ENCODE data around the gene CRTC3.
"Not testable (repeated sequence)": the region's sequence is repeated elsewhere in the genome, so short reads cannot be mapped to it uniquely, and the experiment has no call there.

Gene CRTC3

DNA sequence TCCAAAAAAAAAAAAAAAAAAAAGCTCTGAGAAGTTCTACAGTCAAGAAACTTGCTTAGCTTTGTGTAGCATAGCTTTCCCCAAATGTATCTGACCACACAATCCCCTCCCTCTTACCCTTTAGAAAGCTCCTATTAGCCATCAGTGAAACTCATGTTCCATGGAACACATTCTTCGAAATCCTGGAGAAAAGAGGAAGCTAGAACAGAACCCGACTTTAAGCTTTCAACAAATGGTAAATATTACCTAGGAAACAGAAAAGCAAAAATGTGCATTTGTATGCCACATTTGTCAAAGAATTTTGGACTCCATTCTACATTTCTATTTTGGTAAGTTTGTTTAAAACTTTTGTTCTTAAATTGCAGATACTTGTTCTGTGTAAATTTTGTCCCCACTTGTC lies 17.4 kb upstream of the CRTC3 start:
- Histone ChIP-seq H3K27ac (peak overlapping the region in 2 of 11 experiments; percentile 1 to 29; a peak in 2 of 22 replicates), H3K9ac (no peak overlapping the region), H3K36me3 (peaks cover 0 to 44% (median 10%) of the 10 kb centered on the region in 11 experiments; a peak in 13 of 22 replicates), H3K27me3 (no peaks in the 10 kb centered on the region), H3K4me2 (peak overlapping the region in 2 of 11 experiments; percentile 72 to 79; a peak in 4 of 22 replicates), H3K4me3 (no peak overlapping the region), H3K9me3 (replicated peaks in 1 of 11) (peaks cover 0 to 39% (median 33%) of the 10 kb centered on the region in 11 experiments; a peak in 18 of 22 replicates), H3K4me1 (peaks cover 5 to 53% (median 11%) of the 10 kb centered on the region in 10 experiments; a peak in 18 of 20 replicates), H4K20me1 (no peaks in the 10 kb centered on the region)
- no peak for TF ChIP-seq Cebpa-rat (IDR thresholded peaks at IDR 0.05)

GRCh38 chr15:90512981-90513380 lies 16.7 kb upstream of the CRTC3 start:
- H3K27ac ChIP-seq = peak overlapping the region in 1 of 11 experiments; percentile 29; a peak in 2 of 22 replicates
- H3K4me2 ChIP-seq = peak overlapping the region in 3 of 11 experiments; percentile 24 to 79 (median 72); a peak in 6 of 22 replicates
- TF ChIP-seq Cebpa-rat (IDR thresholded peaks at IDR 0.05) = no peak
- H3K36me3 ChIP-seq = peaks cover 0 to 37% (median 10%) of the 10 kb centered on the region in 11 experiments; a peak in 12 of 22 replicates
- H3K4me1 ChIP-seq = peaks cover 5 to 53% (median 11%) of the 10 kb centered on the region in 10 experiments; a peak in 18 of 20 replicates
- H3K4me3 ChIP-seq = no peak overlapping the region
- no peaks in the 10 kb centered on the region for H3K27me3 ChIP-seq
- H3K9me3 ChIP-seq (replicated peaks in 1 of 11) = peaks cover 0 to 39% (median 33%) of the 10 kb centered on the region in 11 experiments; a peak in 18 of 22 replicates
- H4K20me1 ChIP-seq = no peaks in the 10 kb centered on the region
- H3K9ac ChIP-seq = no peak overlapping the region

DNA sequence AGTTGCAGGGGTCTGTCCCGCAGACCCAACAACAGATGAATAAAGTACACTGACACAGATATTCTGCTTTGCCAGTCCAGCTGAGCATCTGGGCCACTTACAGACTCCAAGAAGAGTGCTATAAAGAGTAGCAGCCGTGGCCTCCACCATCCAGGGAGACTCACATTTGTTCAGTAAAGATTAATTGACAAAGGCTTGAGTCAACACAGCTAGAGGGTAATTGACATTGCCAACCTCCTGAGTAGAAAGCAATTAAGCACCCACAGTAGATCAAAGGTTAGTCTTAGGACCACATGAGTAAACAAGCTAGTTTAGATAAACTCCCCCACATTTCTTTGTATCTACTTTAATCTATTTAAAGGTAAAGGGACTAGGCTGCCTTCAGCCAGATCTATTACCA lies 16.3 kb upstream of the CRTC3 start:
- Histone ChIP-seq H3K9ac (no peak overlapping the region), H3K4me1 (peaks cover 5 to 53% (median 11%) of the 10 kb centered on the region in 10 experiments; a peak in 18 of 20 replicates), H3K4me2 (peak overlapping the region in 2 of 11 experiments; percentile 72 to 79; a peak in 4 of 22 replicates), H3K27me3 (no peaks in the 10 kb centered on the region), H3K9me3 (replicated peaks in 1 of 11) (peaks cover 0 to 39% (median 33%) of the 10 kb centered on the region in 11 experiments; a peak in 18 of 22 replicates), H3K36me3 (peaks cover 0 to 34% (median 10%) of the 10 kb centered on the region in 11 experiments; a peak in 12 of 22 replicates), H4K20me1 (no peaks in the 10 kb centered on the region), H3K4me3 (no peak overlapping the region), H3K27ac (peak overlapping the region in 2 of 11 experiments; percentile 23 to 39; a peak in 2 of 22 replicates)
- no peak for TF ChIP-seq Cebpa-rat (IDR thresholded peaks at IDR 0.05)

- H3K27me3 ChIP-seq, H3K27ac ChIP-seq, H3K4me3 ChIP-seq, H3K9ac ChIP-seq, H4K20me1 ChIP-seq: not testable (repeated sequence)
- Histone ChIP-seq H3K36me3 (peaks cover 0 to 30% (median 10%) of the 10 kb centered on the region in 11 experiments; a peak in 12 of 22 replicates), H3K9me3 (replicated peaks in 1 of 11) (peaks cover 0 to 39% (median 33%) of the 10 kb centered on the region in 11 experiments; a peak in 18 of 22 replicates), H3K4me2 (peak overlapping the region in 2 of 11 experiments; percentile 72 to 79; a peak in 3 of 22 replicates), H3K4me1 (peaks cover 5 to 53% (median 11%) of the 10 kb centered on the region in 10 experiments; a peak in 18 of 20 replicates)
Observed at GRCh38 chr15:90513893-90514292, 15.8 kb upstream of the CRTC3 start.

- Histone ChIP-seq H3K4me2 (no peak overlapping the region), H3K9ac (no peak overlapping the region), H4K20me1 (no peaks in the 10 kb centered on the region)
Observed at GRCh38 chr15:90519688-90520087, 10.0 kb upstream of the CRTC3 start.

DNA sequence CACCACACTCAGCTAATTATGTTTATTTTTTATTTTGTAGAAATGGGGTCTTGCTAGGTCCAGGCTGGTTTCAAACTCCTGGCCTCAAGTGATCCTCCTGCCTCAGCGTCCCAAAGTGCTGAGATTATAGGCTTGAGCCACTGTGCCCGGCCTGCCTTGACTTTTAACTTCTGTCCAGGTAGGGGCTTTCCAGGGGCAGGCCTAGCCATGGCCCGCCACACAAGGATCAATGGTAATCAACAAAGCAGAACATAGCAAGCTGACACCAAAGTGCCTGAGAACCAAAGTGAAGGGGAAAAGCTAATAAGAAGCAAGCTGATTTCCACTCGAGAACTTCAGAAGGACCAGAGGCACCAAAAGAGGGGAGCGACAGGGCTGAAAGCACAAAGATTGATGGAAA lies 9.4 kb upstream of the CRTC3 start:
- Histone ChIP-seq H3K4me1 (peaks cover 9 to 23% (median 15%) of the 10 kb centered on the region in 10 experiments; a peak in 19 of 20 replicates), H4K20me1 (no peaks in the 10 kb centered on the region), H3K27ac (no peak overlapping the region), H3K4me3 (no peak overlapping the region), H3K36me3 (no peaks in the 10 kb centered on the region), H3K4me2 (peak overlapping the region in 2 of 11 experiments; percentile 17 to 24; a peak in 3 of 22 replicates), H3K27me3 (no peaks in the 10 kb centered on the region), H3K9me3 (replicated peaks in 1 of 11) (no peaks in the 10 kb centered on the region), H3K9ac (no peak overlapping the region)
- no peak for TF ChIP-seq Cebpa-rat (IDR thresholded peaks at IDR 0.05)

More at GRCh38 chr15:90519688-90520087, 10.0 kb upstream of the CRTC3 start:
- no peaks in the 10 kb centered on the region for H3K27me3 ChIP-seq
- no peak overlapping the region for H3K27ac ChIP-seq
- H3K9me3 ChIP-seq (replicated peaks in 1 of 11) = no peaks in the 10 kb centered on the region
- no peak overlapping the region for H3K4me3 ChIP-seq
- peaks cover 9 to 23% (median 19%) of the 10 kb centered on the region in 10 experiments; a peak in 19 of 20 replicates for H3K4me1 ChIP-seq
- no peak for TF ChIP-seq Cebpa-rat (IDR thresholded peaks at IDR 0.05)
- H3K36me3 ChIP-seq = no peaks in the 10 kb centered on the region

- Histone ChIP-seq H3K9ac (no peak overlapping the region), H4K20me1 (no peaks in the 10 kb centered on the region), H3K9me3 (replicated peaks in 1 of 11) (no peaks in the 10 kb centered on the region), H3K27me3 (no peaks in the 10 kb centered on the region), H3K27ac (no peak overlapping the region), H3K4me2 (no peak overlapping the region), H3K4me1 (peaks cover 0 to 20% (median 9%) of the 10 kb centered on the region in 10 experiments; a peak in 16 of 20 replicates), H3K36me3 (no peaks in the 10 kb centered on the region), H3K4me3 (no peak overlapping the region)
- TF ChIP-seq Cebpa-rat (IDR thresholded peaks at IDR 0.05) = no peak
Observed at GRCh38 chr15:90523373-90523772, 6.3 kb upstream of the CRTC3 start.

DNA sequence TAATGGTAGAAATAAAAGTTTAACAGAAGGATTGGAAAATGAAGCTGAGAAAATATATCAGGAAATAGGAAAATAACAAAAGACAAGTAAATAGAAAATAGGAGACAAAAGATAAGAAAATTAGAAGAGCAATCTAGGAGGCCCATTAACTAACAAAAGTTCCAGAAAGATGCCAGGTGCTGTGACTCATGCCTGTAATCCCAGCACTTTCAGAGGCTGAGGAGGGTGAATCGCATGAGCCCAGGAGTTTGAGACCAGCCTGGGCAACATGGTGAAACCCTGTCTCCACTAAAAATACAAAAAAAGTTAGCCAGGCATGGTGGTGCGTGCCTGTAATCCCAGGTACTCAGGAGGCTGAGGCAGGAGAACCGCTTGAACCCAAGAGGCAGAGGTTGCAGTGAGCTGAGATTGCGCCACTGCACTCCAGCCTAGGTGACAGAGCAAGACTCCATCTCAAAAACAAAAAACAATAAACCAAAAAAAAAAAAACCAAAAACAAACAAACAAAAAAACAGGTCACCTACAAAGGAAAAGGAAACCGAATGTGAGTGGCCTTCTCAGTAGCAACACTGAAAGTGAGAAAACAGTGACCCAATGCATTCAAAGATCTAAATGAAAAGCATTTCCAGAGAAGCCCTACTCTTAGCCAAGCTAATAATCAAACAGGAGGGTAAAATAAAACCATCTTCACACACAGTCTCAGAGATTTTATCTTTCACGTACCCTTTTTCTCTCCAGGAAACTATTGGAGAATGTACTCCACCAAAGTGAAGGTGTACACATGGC lies 5.5 kb upstream of the CRTC3 start:
- not testable (repeated sequence) for H3K27ac ChIP-seq, H3K9ac ChIP-seq, H3K4me2 ChIP-seq

GRCh38 chr15:90529011-90529370 lies 732 bp upstream of the CRTC3 start:
- Histone ChIP-seq H3K4me3 (peak overlapping the region; percentile 77 to 90 (median 86)), H3K4me1 (peaks cover 22 to 43% (median 29%) of the 10 kb centered on the region in 10 experiments), H3K9ac (peak overlapping the region; percentile 91 to 98 (median 96)), H3K4me2 (peak overlapping the region; percentile 82 to 98 (median 94)), H4K20me1 (peaks cover 3 to 38% (median 34%) of the 10 kb centered on the region in 11 experiments; a peak in 17 of 22 replicates), H3K9me3 (replicated peaks in 1 of 11) (no peaks in the 10 kb centered on the region), H3K27ac (peak overlapping the region; percentile 87 to 96 (median 93)), H3K27me3 (no peaks in the 10 kb centered on the region), H3K36me3 (peaks cover 0 to 7% (median 0%) of the 10 kb centered on the region in 11 experiments; a peak in 1 of 22 replicates)
- TF ChIP-seq Cebpa-rat (IDR thresholded peaks at IDR 0.05) = no peak

More for the DNA sequence above, 5.5 kb upstream of the CRTC3 start:
- peaks cover 6 to 27% (median 15%) of the 10 kb centered on the region in 10 experiments; a peak in 19 of 20 replicates for H3K4me1 ChIP-seq
- not testable (repeated sequence) for H3K9me3 ChIP-seq (replicated peaks in 1 of 11); H3K27me3 ChIP-seq; H3K36me3 ChIP-seq; H4K20me1 ChIP-seq; H3K4me3 ChIP-seq

Data from BLaER1 treated with 17β-estradiol and CSF1 and Interleukin-3, amounts not matched to agents 10 nM and 100 nM (cell line).